ENCODE results near the gene HSF5.

HSF5 gene

DNA sequence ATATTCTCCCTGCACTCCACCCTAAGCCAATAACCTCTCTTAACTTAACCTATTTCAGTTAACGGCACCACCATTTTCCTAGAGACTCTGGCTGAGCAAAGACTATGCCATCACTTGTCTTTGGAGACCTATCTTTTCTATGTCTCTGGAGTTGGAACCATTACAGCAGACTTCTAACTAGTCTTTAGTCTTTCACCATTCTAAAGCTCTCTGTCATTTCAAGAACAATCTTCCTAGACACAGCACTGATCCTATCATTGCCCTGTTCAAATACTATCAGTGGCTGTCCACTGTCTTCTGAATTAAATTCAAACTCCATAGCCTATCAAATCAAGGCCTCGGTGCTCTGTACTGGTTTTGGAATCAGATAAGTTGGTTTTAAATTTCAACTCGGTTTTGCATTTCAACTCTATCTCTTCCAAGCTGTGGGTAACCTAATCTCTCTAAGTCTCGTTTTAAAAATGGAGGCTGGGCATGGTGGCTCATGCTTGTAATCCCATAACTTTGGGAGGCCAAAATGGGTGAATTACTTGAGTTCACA, 102.8 kb downstream of the HSF5 start:
- no peak for DNase-seq (ENCODE audit: low read depth)

- no peak for DNase-seq (ENCODE audit: low read depth)
Observed at GRCh38 chr17:58384897-58385296, 103.3 kb downstream of the HSF5 start.

- DNase-seq (ENCODE audit: low read depth), result no peak
Observed at GRCh38 chr17:58383892-58384462, 104.2 kb downstream of the HSF5 start.

- no peak for DNase-seq (ENCODE audit: low read depth)
Observed at GRCh38 chr17:58382872-58383242, 105.4 kb downstream of the HSF5 start.

DNA sequence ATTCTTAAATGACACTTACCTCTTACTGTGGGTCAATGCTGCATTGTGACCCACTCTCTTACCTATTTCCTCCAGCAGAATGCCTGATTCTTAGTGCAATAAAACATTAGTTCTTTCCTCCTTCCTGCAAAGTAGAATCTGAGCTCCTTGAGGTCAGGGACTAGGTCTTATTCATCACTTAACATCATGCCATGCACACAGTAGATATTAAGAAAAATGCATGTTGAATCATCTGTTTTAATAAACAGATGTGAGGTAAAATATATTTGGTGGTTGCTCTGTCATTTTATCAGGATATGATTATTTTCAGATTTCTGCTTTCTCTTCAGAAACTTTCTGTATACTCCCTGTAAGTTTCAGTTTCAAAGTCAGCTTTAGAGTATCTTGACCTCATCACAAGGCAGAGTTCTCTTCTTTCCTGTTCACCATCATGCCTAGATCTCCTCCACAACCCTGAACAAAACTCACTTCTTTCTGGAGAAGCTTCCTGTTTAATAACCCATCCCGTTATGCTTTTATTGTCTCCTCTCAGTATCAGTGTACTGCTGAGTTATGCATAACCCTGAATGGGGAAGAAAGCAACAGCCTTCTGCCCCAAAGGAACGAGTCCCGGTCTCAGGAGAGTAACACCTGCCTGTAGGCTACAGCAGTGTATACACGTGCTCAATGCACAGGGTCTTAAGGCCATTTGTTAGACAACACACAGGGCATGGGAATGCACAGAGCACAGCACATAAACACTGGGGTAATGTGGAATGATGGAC, 105.9 kb downstream of the HSF5 start:
- DNase-seq (ENCODE audit: low read depth), result no peak

DNA sequence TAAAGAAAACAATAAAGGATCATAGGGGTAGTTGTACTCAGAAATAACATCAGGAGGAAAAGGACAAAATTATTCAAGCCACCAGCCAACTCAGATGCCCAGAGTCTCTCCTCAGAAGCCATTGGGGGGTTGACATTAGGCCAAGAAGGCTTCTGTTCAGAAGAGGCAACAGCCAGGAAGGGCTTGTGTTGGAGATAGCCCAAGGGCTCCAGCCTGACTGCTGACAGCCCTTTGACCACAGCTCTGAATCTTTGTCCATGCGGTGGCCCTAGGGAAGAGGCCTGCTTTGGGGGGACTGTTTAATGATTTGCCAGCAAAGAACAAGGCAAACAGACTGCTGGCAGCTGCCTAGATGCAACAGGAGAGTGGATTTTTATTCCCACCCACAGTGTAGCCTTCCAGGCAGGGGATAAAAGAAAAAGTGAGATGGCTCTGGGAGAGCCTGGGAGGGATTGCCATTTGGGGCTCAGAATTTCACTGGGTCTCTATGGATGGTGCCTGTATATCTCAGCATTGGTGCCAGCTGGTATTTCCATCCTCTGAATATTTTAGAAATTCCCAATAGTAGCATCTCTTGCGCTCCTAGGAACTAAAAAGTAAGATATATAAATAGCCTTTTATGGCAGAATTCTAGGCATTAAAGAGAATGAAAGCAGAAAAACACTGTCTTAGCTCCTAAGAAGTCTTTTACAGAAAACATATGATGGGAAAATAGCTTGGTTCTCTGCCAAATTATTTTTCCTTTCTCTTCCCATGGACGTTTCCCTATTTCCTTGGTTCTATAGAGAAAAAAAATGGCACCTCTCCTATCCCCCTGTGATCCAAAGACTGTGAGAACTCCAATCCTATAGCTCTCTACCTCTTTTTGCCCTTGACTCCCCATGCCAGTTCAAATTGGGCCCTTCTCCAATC, 106.8 kb downstream of the HSF5 start:
- no peak for DNase-seq (ENCODE audit: low read depth)

DNA sequence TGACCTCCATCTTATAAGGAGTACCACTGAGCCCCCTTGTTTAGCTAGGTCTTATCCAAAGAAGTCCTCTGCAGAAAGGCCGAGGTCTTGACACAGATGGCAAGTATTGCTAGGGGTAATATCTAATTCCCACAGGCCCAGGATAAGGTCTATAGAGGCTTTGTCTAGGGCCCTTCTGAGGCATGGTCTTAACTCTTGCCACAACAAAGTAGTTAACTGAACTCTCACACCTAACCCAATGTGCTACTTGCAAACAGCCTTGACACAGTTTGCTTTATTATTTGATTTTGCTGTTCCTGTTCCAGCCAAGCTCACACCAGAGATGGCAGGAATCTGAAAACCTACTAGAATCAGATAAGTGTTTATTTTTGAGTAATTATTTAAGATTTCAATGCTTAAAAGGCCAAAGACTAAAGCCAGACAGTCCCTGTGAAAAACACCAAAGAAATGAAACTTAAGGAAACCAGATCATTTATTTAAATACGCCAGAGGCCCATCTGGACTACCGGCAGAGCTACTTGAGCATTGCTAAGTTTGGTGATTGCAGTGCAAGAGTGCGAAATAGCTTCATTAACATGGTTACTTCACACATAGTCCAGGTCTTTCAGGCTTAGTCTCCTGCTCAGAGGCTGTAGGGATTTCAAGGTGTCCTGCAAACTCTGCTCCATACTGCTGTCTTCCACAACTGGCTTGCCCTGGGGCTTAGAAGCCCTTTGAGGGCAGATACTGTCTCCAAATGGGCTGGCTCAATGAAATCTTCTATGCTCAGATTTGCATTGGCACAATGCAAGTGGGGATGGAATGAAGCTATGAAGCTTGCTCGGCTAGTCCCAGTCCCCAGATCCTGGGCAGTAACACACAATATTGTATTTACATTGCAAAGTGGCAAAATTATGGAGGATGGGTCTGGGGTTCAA, 107.7 kb downstream of the HSF5 start:
- DNase-seq (ENCODE audit: low read depth), result no peak

DNA sequence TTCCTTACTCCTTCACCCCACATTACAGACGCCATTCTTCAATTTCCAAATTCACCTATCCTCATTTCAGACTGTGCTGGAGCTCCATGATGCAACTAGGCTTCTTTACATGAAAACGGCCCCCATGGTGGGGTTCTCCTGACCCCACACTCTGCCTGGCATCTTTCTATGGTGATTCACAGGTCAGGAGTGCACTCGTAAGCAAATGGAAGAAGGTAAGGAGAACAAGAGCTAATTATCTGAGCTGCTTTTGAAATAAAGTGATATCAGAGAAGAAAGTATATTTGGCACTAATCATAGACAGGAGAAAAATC, 108.7 kb downstream of the HSF5 start:
- DNase-seq (ENCODE audit: low read depth), result no peak

DNA sequence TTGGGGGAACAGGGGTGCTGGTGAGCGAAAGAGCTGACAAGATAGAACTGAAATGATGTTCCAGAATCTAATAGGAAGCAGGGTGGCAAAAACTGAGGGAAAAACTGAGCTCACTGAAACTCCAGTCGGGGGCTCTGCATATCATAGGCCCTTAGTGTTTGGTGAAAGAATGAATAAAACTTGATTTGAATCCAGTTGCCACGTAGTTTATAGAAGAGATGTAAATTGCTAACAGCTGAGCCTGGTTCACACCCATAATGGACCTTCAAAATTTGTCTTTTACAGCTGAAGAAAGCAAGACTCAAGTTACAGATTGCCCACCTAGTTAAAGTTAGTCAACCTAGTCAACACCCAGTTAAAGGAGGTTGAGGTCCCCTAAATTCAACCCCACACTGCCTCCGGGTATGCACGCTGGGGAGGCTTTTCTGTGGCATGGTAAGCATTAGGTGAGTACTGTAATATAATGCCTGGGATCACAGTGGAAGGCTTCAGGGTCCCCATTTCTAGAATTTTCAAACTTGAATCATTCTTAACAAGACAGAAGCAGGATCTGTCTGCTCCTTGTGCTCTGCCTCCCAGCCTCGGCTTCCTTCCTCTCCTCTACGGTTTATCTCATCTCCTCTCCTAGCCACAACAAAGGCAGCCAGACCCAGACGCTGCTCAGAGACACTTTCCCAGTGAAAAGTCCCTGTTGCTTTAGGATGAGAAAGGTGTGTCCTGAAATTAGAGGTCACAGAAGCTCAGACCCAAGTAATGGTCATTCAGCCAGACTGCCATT, 109.3 kb downstream of the HSF5 start:
- no peak for DNase-seq (ENCODE audit: low read depth)

DNA sequence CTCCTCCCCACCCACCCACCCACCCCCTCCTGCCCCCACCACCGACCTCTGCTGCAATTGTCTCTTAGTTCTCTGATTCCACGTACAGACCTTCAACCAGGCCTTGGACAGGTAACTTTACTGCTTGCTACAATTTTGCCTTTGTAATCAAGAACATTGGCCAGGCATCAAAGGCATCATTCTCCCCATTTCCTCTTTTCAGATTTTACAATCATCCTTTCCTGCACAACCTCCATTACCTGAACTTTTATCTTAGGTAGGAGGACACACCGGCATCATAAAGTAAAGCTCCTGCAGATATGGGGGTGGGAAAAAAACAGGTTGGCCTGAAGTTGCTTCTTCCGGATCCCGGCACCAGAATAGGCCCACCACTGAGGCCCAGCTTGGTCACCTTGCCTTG, 110.5 kb downstream of the HSF5 start:
- DNase-seq (ENCODE audit: low read depth), result no peak

DNA sequence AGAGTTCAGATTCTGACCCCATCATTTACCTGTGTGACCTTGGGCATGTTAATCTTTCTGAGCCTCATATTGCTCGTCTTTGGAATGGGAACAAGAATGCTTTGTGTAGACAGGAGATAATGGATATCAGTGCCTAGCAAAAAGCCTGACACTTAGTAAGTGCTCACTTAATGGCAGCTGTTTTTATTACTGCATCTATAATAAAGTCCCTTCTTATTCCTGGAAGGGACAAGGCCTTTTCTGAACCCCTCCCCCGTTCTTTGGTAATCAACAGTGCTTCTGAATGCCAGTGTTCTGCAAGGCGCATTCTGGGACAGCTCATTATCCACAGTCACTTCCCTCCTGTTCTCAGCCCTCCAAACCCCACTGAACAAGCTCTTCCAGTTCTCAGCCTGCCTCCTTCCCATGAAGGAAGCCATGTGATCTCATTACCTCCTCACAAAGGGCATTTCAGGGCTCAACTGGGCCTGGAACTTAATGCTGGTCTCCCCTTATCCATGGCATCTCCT, 111.1 kb downstream of the HSF5 start:
- no peak for DNase-seq (ENCODE audit: low read depth)

- DNase-seq (ENCODE audit: low read depth), result no peak
Observed at GRCh38 chr17:58376472-58377000, 111.7 kb downstream of the HSF5 start.

DNA sequence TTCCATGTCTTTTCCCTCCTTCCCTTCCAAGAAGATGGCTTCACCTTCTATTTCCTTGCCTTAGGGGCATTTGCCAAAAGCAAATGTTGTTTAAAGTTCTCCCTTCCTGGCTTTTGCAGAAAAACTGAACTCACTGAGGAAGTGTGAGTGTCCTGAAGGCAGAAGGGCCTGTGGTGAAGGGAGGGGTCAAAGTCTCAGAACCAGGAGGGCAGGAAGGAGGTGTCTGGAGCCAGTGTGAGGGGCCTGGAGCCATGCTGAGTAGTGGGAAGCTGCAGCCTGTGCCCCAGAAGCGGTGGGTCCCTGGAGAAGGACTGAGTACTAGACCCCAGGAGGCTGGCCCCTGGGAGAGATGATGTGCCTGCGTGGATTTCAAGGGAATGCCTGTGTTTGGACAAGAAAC, 112.4 kb downstream of the HSF5 start:
- no peak for DNase-seq (ENCODE audit: low read depth)

GRCh38 chr17:58375256-58375655, 113.0 kb downstream of the HSF5 start:
- DNase-seq (ENCODE audit: low read depth), result no peak

DNA sequence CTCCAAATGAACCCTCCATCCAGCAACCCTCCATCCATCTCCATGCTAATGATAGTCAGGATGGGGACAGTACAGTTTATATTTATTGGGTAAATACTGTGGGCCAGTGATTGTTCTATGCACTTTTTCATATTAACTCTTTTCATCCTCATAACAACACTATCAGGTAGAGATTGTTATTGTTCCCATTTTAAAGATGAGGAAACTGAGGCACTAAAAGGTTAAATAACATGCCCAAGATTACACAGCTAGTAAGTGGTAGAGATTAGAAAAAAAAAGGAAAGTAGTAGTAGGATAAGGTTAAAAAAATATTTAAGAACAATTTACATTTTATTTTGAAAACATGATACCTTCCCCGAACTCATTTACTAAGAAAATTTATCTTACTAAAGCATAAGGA, 114.3 kb downstream of the HSF5 start:
- no peak for DNase-seq (ENCODE audit: low read depth)

- DNase-seq (ENCODE audit: low read depth), result no peak
Observed at GRCh38 chr17:58373003-58373402, 115.2 kb downstream of the HSF5 start.

GRCh38 chr17:58371300-58371950, 116.8 kb downstream of the HSF5 start:
- DNase-seq (ENCODE audit: low read depth), result no peak

DNA sequence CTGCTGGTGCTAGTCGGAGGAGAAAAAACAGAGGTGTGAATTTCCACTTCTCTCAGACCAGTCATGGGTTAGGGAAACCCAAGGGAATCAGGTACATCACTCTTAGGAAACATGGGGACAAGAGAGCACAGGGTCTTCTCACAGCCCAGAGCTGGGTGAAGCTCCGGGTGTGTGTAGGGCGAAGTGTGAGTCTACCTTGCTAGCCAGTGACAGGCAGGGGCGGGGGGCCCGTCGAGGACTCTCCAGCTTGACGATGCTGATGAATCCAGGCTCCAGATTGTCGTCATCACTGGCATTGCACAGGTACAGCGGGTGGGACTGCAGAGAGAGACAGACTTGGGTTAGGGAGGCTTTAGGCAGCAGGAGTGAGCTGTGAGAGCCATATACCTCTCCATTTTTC, 117.5 kb downstream of the HSF5 start:
- no peak for DNase-seq (ENCODE audit: low read depth)

GRCh38 chr17:58370309-58370708, 117.9 kb downstream of the HSF5 start:
- DNase-seq (ENCODE audit: low read depth), result no peak
